ENCODE measurements around the gene SHLD2.
"Not testable (repeated sequence)": the region's sequence is repeated elsewhere in the genome, so short reads cannot be mapped to it uniquely, and the experiment has no call there.

The SHLD2 gene

DNA sequence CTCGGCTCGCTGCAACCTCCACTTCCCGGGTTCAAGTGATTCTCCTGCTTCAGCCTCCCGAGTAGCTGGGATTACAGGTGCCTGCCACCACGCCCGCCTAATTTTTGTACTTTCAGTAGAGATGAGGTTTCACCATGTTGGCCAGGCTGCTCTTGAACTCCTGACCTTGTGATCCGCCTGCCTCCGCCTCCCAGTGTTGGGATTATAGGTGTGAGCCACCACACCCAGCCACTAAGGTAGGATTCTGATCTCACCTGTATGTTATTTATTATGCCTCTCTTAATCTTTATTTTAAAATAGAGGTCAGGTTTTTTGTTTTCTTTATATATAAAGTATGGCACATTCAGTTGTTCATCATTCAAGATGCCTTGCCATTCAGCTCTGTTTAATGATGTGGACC, 9.7 kb downstream of the SHLD2 start:
- no CpG with 5 or more reads among the region's 8 CpGs for WGBS (ENCODE audit: extremely low coverage, insufficient coverage, insufficient read length)
- not testable (repeated sequence) for H2AFZ ChIP-seq (ENCODE audit: insufficient read depth, low read length, poor library complexity); H3K14ac ChIP-seq (ENCODE audit: low read length); H4K8ac ChIP-seq (ENCODE audit: low read depth, low read length); H3K27ac ChIP-seq (ENCODE audit: low read depth, low read length); H2BK120ac ChIP-seq (ENCODE audit: insufficient read depth, low read length, poor library complexity); H3K79me1 ChIP-seq (ENCODE audit: low read length); DNase-seq; H4K12ac ChIP-seq (ENCODE audit: low read depth, low read length); H3K23ac ChIP-seq (ENCODE audit: low read length); H3K79me2 ChIP-seq (ENCODE audit: control insufficient read depth, insufficient read depth, low read length, poor library complexity); H3K4me1 ChIP-seq (ENCODE audit: control insufficient read depth in 1 of 2, insufficient read depth in 2 of 2, low read length in 2 of 2); H2BK12ac ChIP-seq (ENCODE audit: low read length); H3K4me2 ChIP-seq (ENCODE audit: low read length); H3K9ac ChIP-seq (ENCODE audit: low read length); H2AK5ac ChIP-seq (ENCODE audit: low read length); H3K27me3 ChIP-seq (ENCODE audit: insufficient read depth, low read length); H3K18ac ChIP-seq (ENCODE audit: low read length); H3K36me3 ChIP-seq (ENCODE audit: control insufficient read depth in 1 of 2, insufficient read depth in 2 of 2, low read length in 2 of 2); H3K4me3 ChIP-seq (ENCODE audit: low read depth, low read length); H3K4ac ChIP-seq (ENCODE audit: low read depth, low read length); H2BK5ac ChIP-seq (ENCODE audit: low read depth, low read length, poor library complexity); H3K9me3 ChIP-seq (ENCODE audit: insufficient read depth, low read depth, low read length); H4K91ac ChIP-seq (ENCODE audit: low read depth, low read length)

DNA sequence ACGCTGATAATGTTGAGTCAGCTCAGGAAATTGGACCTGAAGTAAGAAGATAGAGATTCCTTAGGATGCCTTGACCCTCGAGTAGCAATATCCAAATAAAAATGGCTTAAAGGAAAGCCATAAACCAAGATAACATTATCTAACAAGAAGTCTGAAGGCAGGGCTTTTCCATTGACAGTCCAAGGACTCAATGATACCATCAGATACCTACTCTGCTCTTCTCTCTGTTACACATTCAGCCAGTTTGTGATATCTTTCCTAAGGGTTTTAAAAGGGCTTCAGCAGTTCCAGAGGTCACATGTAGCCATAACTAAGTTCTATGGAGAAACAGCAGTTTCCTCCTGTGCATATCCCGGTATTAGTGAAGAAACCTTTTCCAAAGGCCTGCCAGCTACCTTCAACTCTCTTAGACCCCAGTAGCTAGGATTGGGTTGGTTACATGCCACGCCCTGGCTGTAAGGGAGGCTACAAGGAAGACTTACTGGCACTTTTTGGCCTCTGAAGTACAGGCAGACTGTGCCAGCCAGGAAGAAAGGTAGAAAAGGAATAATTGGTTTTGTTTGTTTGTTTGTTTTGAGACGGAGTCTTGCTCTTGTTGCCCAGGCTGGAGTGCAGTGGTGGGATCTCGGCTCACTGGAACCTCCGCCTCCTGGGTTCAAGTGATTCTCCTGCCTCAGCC, 10.6 kb downstream of the SHLD2 start:
- no peak overlapping the region for H3K18ac ChIP-seq (ENCODE audit: low read length)
- DNase-seq, result no peak
- no peak overlapping the region for H3K4me3 ChIP-seq (ENCODE audit: low read depth, low read length)
- H3K4me2 ChIP-seq (ENCODE audit: low read length), result no peak overlapping the region
- no peaks in the 10 kb centered on the region for H3K27me3 ChIP-seq (ENCODE audit: insufficient read depth, low read length)
- H4K91ac ChIP-seq (ENCODE audit: low read depth, low read length), result no peak overlapping the region
- H3K36me3 ChIP-seq (ENCODE audit: control insufficient read depth in 1 of 2, insufficient read depth in 2 of 2, low read length in 2 of 2), result peaks cover 9% of the 10 kb centered on the region in 2 experiments
- no peaks in the 10 kb centered on the region for H3K9me3 ChIP-seq (ENCODE audit: insufficient read depth, low read depth, low read length)
- no peak overlapping the region for H2BK5ac ChIP-seq (ENCODE audit: low read depth, low read length, poor library complexity)
- H3K4me1 ChIP-seq (ENCODE audit: control insufficient read depth in 1 of 2, insufficient read depth in 2 of 2, low read length in 2 of 2), result no peaks in the 10 kb centered on the region
- H2AFZ ChIP-seq (ENCODE audit: insufficient read depth, low read length, poor library complexity), result no peak overlapping the region
- H3K9ac ChIP-seq (ENCODE audit: low read length), result no peak overlapping the region
- H4K8ac ChIP-seq (ENCODE audit: low read depth, low read length), result no peak overlapping the region
- H3K79me1 ChIP-seq (ENCODE audit: low read length), result no peaks in the 10 kb centered on the region
- no peak overlapping the region for H4K12ac ChIP-seq (ENCODE audit: low read depth, low read length)
- H3K79me2 ChIP-seq (ENCODE audit: control insufficient read depth, insufficient read depth, low read length, poor library complexity), result no peaks in the 10 kb centered on the region
- no CpG with 5 or more reads among the region's 7 CpGs for WGBS (ENCODE audit: extremely low coverage, insufficient coverage, insufficient read length)
- no peak overlapping the region for H2BK12ac ChIP-seq (ENCODE audit: low read length)
- no peak overlapping the region for H3K4ac ChIP-seq (ENCODE audit: low read depth, low read length)
- no peak overlapping the region for H3K14ac ChIP-seq (ENCODE audit: low read length)
- no peak overlapping the region for H3K27ac ChIP-seq (ENCODE audit: low read depth, low read length)
- no peak overlapping the region for H3K23ac ChIP-seq (ENCODE audit: low read length)
- H2BK120ac ChIP-seq (ENCODE audit: insufficient read depth, low read length, poor library complexity), result no peak overlapping the region
- no peak overlapping the region for H2AK5ac ChIP-seq (ENCODE audit: low read length)

DNA sequence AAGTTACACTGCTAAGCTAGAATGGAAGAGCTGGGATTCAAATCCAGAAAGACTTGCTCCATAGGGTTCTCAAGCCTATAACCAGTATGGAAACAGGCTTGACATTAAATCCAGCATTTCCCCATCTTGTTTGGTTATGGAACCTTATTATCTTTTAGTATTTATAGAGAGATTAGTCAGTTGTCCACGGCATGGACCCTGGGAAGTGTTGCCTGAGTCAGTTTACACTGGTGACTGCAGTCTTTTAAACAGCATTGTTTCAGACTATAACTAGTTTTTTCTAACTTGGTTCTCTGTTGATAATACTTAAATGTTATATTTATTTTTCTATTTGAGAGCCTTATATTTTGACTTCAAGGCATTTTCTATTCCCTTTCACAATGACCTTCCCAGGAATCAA, 23.1 kb downstream of the SHLD2 start:
- not testable (repeated sequence) for H3K4me3 ChIP-seq (ENCODE audit: low read depth, low read length); H3K36me3 ChIP-seq (ENCODE audit: control insufficient read depth in 1 of 2, insufficient read depth in 2 of 2, low read length in 2 of 2); H2AFZ ChIP-seq (ENCODE audit: insufficient read depth, low read length, poor library complexity); H3K27me3 ChIP-seq (ENCODE audit: insufficient read depth, low read length); H3K9ac ChIP-seq (ENCODE audit: low read length); H3K18ac ChIP-seq (ENCODE audit: low read length); H3K79me1 ChIP-seq (ENCODE audit: low read length); H3K23ac ChIP-seq (ENCODE audit: low read length); H3K14ac ChIP-seq (ENCODE audit: low read length); H2BK12ac ChIP-seq (ENCODE audit: low read length); H2BK120ac ChIP-seq (ENCODE audit: insufficient read depth, low read length, poor library complexity); H2AK5ac ChIP-seq (ENCODE audit: low read length); H4K12ac ChIP-seq (ENCODE audit: low read depth, low read length); H3K4me1 ChIP-seq (ENCODE audit: control insufficient read depth in 1 of 2, insufficient read depth in 2 of 2, low read length in 2 of 2); H2BK5ac ChIP-seq (ENCODE audit: low read depth, low read length, poor library complexity); H4K8ac ChIP-seq (ENCODE audit: low read depth, low read length); H4K91ac ChIP-seq (ENCODE audit: low read depth, low read length); H3K4me2 ChIP-seq (ENCODE audit: low read length); H3K27ac ChIP-seq (ENCODE audit: low read depth, low read length); H3K9me3 ChIP-seq (ENCODE audit: insufficient read depth, low read depth, low read length); H3K4ac ChIP-seq (ENCODE audit: low read depth, low read length); H3K79me2 ChIP-seq (ENCODE audit: control insufficient read depth, insufficient read depth, low read length, poor library complexity); DNase-seq
- WGBS (ENCODE audit: extremely low coverage, insufficient coverage, insufficient read length), result no CpG with 5 or more reads among the region's 1 CpG

DNA sequence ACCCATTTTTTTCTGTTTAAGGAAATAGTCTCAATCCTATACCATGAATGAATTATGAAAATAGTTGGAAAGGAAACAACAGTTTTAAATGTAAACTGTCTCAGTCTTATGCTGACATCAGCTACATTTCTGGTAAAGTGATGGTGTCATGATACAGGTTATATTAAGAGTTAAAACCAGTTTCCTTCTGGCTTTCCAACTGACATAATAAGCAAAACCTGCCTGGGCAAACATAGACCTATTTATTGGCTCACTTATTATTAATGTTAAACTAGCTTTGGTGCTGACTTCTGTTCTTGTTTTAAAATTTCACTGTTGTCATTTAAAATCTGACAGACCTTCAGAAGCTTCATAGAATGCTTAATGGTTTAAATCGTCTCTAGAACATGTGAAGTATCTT, 24.0 kb downstream of the SHLD2 start:
- H2BK12ac ChIP-seq (ENCODE audit: low read length); H2BK120ac ChIP-seq (ENCODE audit: insufficient read depth, low read length, poor library complexity); H3K4me3 ChIP-seq (ENCODE audit: low read depth, low read length); H3K18ac ChIP-seq (ENCODE audit: low read length); H3K36me3 ChIP-seq (ENCODE audit: control insufficient read depth in 1 of 2, insufficient read depth in 2 of 2, low read length in 2 of 2); H4K12ac ChIP-seq (ENCODE audit: low read depth, low read length); H2AK5ac ChIP-seq (ENCODE audit: low read length); H3K27me3 ChIP-seq (ENCODE audit: insufficient read depth, low read length); H2AFZ ChIP-seq (ENCODE audit: insufficient read depth, low read length, poor library complexity); H3K9ac ChIP-seq (ENCODE audit: low read length); H3K79me2 ChIP-seq (ENCODE audit: control insufficient read depth, insufficient read depth, low read length, poor library complexity); H3K4ac ChIP-seq (ENCODE audit: low read depth, low read length); H3K79me1 ChIP-seq (ENCODE audit: low read length); H3K14ac ChIP-seq (ENCODE audit: low read length); H3K9me3 ChIP-seq (ENCODE audit: insufficient read depth, low read depth, low read length); H3K4me2 ChIP-seq (ENCODE audit: low read length); H3K23ac ChIP-seq (ENCODE audit: low read length); H2BK5ac ChIP-seq (ENCODE audit: low read depth, low read length, poor library complexity); H3K27ac ChIP-seq (ENCODE audit: low read depth, low read length); H4K91ac ChIP-seq (ENCODE audit: low read depth, low read length); H3K4me1 ChIP-seq (ENCODE audit: control insufficient read depth in 1 of 2, insufficient read depth in 2 of 2, low read length in 2 of 2); DNase-seq; H4K8ac ChIP-seq (ENCODE audit: low read depth, low read length): not testable (repeated sequence)
- no CpG with 5 or more reads among the region's 1 CpG for WGBS (ENCODE audit: extremely low coverage, insufficient coverage, insufficient read length)
